ENCODE results near the gene FBXO42. TPM values are rescaled to one million over a fixed set of nuclear protein-coding genes. Genes with fewer than 3 reads are reported as not detected.

FBXO42 gene
- total and polyA plus RNA-seq, 2 of the 4 experiments (the other 2 are of a cell fraction), result 12.0 to 18.8 TPM

DNA sequence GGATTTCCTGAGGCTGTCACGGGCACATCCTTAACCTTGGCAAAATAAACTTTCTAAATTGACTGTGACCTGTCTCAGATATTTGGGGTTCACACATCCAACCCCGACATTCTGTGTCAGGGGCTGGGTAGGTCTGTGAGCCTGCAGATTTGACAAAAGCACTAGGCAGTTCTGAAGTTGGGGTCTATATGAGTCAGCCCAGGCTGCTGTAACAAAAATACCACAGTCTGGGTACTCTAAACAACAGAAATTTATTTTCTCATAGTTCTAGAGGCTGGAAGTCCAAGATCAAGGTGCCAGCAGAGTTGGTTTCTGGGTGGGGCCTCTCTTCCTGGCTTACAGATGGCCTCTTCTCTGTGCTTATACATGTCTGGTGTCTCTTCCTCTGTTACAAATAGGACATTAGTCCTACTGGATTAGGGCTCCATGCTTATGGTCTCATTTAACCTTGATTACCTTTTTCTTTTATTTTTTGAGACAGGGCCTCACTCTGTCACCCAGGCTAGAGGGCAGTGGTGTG, 112.2 kb downstream of the FBXO42 start:
- H4K5ac ChIP-seq (ENCODE audit: low read depth, low read length), result no peak overlapping the region
- dilution Hi-C loops (cut with HindIII; ENCODE audit: low sequenced_read_pairs, unreplicated experiment), result no loop called here
- no peaks in the 10 kb centered on the region for H3K9me3 ChIP-seq (ENCODE audit: control insufficient read depth, insufficient read depth, low read length)
- 0 out of 2 replicates have a peak, but pooled peaks cover 4% of the 10 kb centered on the region for H4K20me1 ChIP-seq (ENCODE audit: insufficient read depth, low read length)
- 100% methylated on average over 1 of the region's 2 CpGs; no CpG with 5 or more reads in 1 of the 2 experiments for WGBS, 2 experiments (ENCODE audit: extremely low coverage in 2 of 2, insufficient read length in 1 of 2)
- ATAC-seq (ENCODE audit: low read depth), result no peak
- H3K4ac ChIP-seq (ENCODE audit: low read depth, low read length), result no peak overlapping the region
- CTCF ChIA-PET, result no interaction called here
- H3K56ac ChIP-seq (ENCODE audit: extremely low read depth, insufficient read depth, low read length), result no peak overlapping the region
- no peak overlapping the region for H2AK5ac ChIP-seq (ENCODE audit: low read depth, low read length)
- H3K36me3 ChIP-seq (ENCODE audit: control insufficient read depth, insufficient read depth, low read length), result no peaks in the 10 kb centered on the region
- H3K4me3 ChIP-seq (ENCODE audit: insufficient read depth, low read depth, low read length), result no peak overlapping the region
- peaks cover 0 to 9% of the 10 kb centered on the region in 2 experiments; a peak in 2 of 4 replicates for H3K79me1 ChIP-seq (ENCODE audit: low read depth in 1 of 2, low read length in 2 of 2)
- H3K27ac ChIP-seq (ENCODE audit: insufficient read depth, low read length), result no peak overlapping the region
- no peaks in the 10 kb centered on the region for H3K27me3 ChIP-seq (ENCODE audit: control insufficient read depth, insufficient read depth, low read length)
- H3K9me1 ChIP-seq (ENCODE audit: insufficient read depth, low read length), result 0 out of 2 replicates have a peak, but pooled peaks cover 6% of the 10 kb centered on the region
- no peak overlapping the region for H4K91ac ChIP-seq (ENCODE audit: insufficient read depth, low read depth, low read length)
- H2AK9ac ChIP-seq (replicated peaks; ENCODE audit: low read depth, low read length, poor library complexity), result no peak overlapping the region
- H2BK15ac ChIP-seq (ENCODE audit: low read depth, low read length), result no peak overlapping the region
- H3K18ac ChIP-seq (ENCODE audit: low read depth, low read length), result no peak overlapping the region
- H3K14ac ChIP-seq (replicated peaks; ENCODE audit: low read depth, low read length), result no peak overlapping the region
- no peak overlapping the region for H3K23ac ChIP-seq (ENCODE audit: low read depth, low read length)
- no peak overlapping the region for H2BK120ac ChIP-seq (ENCODE audit: low read depth, low read length)
- peaks cover 12% of the 10 kb centered on the region for H3K4me1 ChIP-seq (ENCODE audit: control insufficient read depth, insufficient read depth, low read length)
- in situ Hi-C loops (cut with MboI; ENCODE audit: low sequenced_read_pairs), result loop anchor here (5.0 kb wide), 1 partner anchor 163 kb away; no protein-coding TSS in a partner anchor
- no peak overlapping the region for H2BK20ac ChIP-seq (ENCODE audit: low read depth, low read length)
- TF ChIP-seq RAD21 (IDR thresholded peaks at IDR 0.05; ENCODE audit: low read length) (no peak), MAFK (IDR thresholded peaks at IDR 0.05; ENCODE audit: low read depth, low read length) (no peak), SMC3 (IDR thresholded peaks at IDR 0.05; ENCODE audit: low read depth, low read length) (no peak), ELK1 (IDR thresholded peaks at IDR 0.05; ENCODE audit: borderline replicate concordance, low read depth, low read length) (no peak), RFX5 (IDR thresholded peaks at IDR 0.05; ENCODE audit: low read depth, low read length) (no peak), MAZ (IDR thresholded peaks at IDR 0.05; ENCODE audit: borderline replicate concordance, low read depth, low read length) (no peak), POLR2A (IDR thresholded peaks at IDR 0.05; ENCODE audit: low read depth, low read length) (no peak), BHLHE40 (IDR thresholded peaks at IDR 0.05; ENCODE audit: low read depth, low read length) (no peak), CTCF (conservative IDR thresholded peaks at IDR 0.05; ENCODE audit: low read depth, low read length) (no peak), MXI1 (IDR thresholded peaks at IDR 0.05; ENCODE audit: borderline replicate concordance, low read depth, low read length) (no peak), RCOR1 (IDR thresholded peaks at IDR 0.05; ENCODE audit: insufficient replicate concordance, low read length) (no peak), FOS (IDR thresholded peaks at IDR 0.05; ENCODE audit: low read depth, low read length) (no peak), CHD1 (IDR thresholded peaks at IDR 0.05; ENCODE audit: low read depth, low read length) (no peak)
- no peak overlapping the region for H2AFZ ChIP-seq (replicated peaks; ENCODE audit: low read length, poor library complexity)
- H3K9ac ChIP-seq (ENCODE audit: low read depth, low read length), result no peak overlapping the region
- intact Hi-C loops (cut with micrococcal nuclease), result loop anchor here (5.0 kb wide), 1 partner anchor 33 kb away; no protein-coding TSS in a partner anchor
- no peak overlapping the region for H4K8ac ChIP-seq (ENCODE audit: low read depth in 2 of 2, low read length in 2 of 2)
- no peak overlapping the region for H2BK5ac ChIP-seq (ENCODE audit: low read depth, low read length, poor library complexity, severe bottlenecking)
- H3K4me2 ChIP-seq (ENCODE audit: low read depth, low read length), result no peak overlapping the region
- no peak for DNase-seq
- BruUV-seq (replicated peaks), result no TSS peak
- POLR2A ChIA-PET (ENCODE audit: unreplicated experiment), result no interaction called here

Data from IMR-90 (cell line).